HG03280 (cell line): ENCODE results near the gene EPX.
"Not testable (repeated sequence)": the region's sequence is repeated elsewhere in the genome, so short reads cannot be mapped to it uniquely, and the experiment has no call there.

Source experiments
- ATAC-seq: cut with Tn5 transposase; IDR thresholded peaks from one replicate; pipeline ENCODE4 v1.9.1; 2021; ENCODE audit warnings: mild to moderate bottlenecking, moderate library complexity; ENCODE audit not compliant: unreplicated experiment

Gene EPX, protein sequence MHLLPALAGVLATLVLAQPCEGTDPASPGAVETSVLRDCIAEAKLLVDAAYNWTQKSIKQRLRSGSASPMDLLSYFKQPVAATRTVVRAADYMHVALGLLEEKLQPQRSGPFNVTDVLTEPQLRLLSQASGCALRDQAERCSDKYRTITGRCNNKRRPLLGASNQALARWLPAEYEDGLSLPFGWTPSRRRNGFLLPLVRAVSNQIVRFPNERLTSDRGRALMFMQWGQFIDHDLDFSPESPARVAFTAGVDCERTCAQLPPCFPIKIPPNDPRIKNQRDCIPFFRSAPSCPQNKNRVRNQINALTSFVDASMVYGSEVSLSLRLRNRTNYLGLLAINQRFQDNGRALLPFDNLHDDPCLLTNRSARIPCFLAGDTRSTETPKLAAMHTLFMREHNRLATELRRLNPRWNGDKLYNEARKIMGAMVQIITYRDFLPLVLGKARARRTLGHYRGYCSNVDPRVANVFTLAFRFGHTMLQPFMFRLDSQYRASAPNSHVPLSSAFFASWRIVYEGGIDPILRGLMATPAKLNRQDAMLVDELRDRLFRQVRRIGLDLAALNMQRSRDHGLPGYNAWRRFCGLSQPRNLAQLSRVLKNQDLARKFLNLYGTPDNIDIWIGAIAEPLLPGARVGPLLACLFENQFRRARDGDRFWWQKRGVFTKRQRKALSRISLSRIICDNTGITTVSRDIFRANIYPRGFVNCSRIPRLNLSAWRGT

DNA sequence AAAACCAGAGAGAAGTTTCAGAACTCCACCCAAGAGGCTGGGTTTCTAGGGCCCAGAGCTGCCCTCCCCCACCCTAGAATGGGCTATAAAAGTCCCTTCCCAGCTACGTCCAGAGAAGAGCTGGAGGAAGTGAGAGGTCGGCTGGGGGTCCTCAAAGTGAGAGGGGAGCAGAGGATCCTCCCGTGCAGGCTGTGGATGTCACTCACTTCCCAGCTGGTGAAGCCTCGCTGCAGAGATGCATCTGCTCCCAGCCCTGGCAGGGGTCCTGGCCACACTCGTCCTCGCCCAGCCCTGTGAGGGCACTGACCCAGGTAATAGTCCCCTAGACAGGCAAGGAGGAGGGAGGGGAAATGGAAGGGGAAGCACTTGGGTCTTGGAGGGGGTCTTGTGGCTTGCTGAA, at the start of gene EPX:
Gene EPX, plus strand, starts transcription at position 115 of the 400 bp plus-strand sequence. Its CDS starts 121 bp downstream, at position 236.
- ATAC-seq, result no peak

DNA sequence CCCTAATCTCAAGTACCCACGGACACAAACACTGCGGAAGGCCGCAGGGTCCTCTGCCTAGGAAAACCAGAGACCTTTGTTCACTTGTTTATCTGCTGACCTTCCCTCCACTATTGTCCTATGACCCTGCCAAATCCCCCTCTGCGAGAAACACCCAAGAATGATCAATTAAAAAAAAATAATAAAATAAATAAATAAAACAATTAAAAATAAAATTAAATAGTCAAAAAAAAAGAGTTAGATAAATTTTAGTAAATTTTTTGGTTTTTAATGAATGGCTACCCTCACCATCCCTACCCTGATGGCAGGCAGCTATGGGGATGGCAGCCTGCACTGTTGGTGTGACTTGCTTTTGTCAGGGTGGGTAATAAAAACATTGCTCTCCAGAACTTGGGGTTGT, 49.2 kb upstream of the EPX start:
- not testable (repeated sequence) for ATAC-seq

DNA sequence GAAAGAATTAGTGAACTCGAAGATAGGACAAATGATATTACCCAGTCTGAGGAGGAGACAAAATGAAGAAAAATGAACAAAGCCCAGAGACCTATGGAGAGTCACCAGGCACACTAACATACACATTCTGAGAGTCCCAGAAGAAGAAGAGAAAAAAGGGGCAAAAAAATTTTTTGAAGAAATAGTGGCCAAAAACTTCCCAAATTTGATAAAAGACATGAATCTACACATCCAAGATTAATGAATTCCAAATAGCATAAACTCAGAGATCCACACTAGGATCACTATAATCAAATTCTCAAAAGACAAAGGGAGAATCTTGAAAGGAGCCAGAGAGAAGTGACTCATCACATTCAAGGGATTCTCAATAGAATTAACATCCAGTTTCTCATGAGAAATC, 47.7 kb upstream of the EPX start:
- no peak for ATAC-seq

DNA sequence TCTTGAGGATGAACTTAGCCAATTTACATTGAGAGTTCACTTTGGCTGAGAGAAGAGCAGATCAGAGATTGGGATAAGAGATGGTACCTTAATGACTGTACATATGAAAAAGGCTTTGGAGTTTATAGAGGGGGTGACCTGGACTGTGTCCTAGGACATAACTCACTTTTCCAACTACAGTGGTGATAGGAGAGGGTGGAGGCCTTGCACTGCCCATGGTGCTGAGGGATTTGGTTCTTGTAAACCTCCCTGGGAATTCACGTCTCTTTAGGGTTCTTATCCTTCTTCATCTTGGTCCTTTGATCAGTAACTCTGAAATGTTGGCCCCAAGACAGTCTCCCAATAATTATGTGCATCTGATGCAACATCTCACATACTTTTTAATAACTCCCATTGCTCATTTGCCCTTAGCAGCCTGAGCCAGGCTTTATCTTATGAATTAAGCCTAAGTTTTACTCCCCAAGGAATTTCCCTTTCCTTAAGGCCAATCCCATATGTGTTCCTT, 44.5 kb upstream of the EPX start, which contains the start of gene OR4D1:
Gene OR4D1, plus strand, starts transcription at position 455 of the 505 bp plus-strand sequence. CDS start 6,770 bp downstream, outside the sequence.
- no peak for ATAC-seq

DNA sequence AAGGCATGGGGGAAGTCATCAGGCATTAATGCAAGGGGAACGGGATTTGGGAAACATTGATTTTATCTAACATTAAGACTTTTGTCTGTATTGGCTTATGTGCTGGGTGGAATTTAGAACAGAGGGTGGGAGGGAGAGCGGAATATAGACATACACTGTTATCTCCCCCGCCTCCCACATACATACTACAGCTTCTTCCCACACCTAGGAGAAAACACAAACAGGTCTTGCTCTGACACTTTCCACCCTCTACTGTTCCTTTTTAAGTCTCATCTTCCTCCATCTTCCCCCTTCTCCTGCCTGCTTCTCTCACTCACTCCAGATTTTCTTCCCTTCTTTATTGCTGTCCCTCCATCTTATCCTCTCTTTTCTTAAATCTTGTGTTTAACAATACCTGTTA, 43.9 kb upstream of the EPX start:
- no peak for ATAC-seq

DNA sequence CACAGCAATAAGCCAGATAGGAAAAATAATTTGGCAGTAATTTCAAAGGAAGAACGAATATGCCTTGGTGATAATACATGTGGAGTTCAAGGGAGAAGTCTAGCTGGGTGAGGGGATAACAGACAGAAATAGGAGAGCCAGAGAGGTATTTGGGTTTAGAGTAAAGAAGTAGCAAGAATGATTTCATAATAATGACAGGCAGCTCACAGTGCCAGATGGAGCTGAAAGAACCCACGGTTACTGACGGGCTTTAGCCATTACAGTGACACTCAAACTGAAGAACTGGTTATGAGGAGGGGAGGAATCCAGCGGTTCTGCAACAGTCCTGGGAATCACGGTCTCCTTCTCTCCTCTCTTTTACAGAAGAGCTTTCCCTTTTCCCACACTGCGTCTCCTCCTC, 42.1 kb upstream of the EPX start:
- ATAC-seq, result no peak

DNA sequence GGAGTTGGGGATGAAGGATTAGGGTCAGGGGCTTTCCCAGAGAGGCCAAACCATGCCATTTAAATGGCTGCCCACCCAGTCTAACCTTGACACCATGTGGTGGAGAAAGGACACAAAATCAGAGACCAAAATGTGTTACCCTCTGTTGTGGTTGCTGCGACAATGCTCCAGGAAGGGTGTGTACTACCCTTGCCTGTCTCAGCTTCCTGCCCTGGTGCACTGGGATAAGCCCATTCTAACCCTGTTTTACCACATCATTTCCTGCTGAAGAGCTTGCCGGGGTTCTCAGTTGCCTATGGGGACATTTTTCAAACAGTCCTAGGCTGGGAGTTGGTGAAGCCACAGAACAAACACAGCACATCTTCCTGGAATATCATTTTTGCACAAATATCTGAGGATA, 39.5 kb upstream of the EPX start:
- ATAC-seq, result no peak

DNA sequence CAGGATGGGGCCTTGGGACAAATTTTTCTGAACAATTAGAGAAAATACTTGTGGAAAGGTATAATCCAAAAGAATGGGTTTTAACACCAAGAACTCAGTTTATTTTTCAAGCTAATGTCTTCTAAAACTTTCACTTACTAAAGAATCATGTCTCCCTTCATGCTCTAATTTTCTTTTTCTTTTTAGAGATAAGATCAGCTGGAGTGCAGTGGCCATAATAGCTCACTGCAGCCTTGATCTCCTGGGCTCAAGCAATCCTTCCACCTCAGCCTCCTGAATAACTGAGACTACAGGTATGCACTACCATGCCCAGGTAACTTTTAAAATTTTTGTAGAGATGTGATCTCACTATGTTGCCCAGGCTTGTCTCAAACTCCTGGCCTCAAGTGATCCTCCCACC, 38.9 kb upstream of the EPX start:
- ATAC-seq, result no peak

DNA sequence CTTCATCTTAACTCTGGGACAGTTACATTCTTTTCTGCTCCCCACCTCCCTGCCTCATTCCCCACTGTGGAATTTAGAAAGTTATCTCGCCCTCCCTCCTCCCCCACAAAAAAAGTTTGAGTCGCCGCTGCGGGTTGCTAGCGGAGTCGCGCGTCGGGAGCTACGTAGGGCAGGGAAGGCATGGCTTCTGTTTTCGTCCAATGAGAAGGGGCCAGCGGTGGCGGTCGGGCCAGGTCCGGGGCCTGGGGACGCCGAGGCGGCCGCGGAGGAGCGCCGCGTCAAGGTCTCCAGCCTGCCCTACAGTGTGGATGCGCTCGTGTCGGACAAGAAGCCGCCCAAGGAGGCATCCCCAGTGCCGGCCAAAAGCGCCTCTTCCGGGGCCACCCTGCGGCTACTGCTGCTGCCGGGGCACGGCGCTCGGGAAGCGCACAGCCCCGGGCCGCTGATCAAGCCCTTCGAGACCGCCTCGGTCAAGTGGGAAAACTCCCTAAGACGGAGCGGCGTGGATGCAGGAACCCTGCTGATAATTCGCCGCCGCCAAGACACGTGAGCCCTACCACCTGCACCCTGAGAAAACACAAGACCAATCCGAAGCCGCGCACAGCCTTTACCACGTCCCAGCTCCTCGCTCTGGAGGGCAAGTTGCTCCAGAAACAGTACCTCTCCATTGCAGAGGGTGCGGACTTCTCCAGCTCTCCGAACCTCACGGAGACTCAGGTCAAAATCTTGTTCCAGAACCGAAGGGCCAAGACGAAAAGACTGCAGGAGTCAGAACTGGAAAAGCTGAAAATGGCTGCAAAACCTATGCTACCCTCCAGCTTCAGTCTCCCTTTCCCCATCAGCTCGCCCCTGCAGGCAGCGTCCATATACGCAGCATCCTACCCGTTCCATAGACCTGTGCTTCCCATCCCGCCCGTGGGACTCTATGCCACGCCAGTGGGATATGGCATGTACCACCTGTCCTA, 35.4 kb upstream of the EPX start:
- ATAC-seq, result no peak

DNA sequence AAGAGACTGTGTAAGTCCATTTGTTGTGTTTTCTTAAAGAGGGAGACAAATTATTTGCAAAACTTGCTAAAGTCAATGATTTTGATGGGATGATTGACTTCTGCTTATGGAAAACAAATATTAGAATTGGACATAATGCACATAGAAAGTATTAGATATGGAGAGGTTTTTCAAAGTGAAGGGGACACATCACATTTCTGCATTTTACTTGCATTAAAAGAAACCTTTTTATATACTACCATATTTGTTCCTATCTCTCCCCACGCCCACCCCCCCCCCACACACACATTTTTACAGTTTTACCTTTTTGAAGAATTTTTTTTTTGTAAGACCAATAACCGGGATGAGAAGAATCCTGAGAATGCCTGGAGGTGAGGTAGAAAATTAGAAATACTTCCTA, 34.3 kb upstream of the EPX start:
- ATAC-seq, result no peak

DNA sequence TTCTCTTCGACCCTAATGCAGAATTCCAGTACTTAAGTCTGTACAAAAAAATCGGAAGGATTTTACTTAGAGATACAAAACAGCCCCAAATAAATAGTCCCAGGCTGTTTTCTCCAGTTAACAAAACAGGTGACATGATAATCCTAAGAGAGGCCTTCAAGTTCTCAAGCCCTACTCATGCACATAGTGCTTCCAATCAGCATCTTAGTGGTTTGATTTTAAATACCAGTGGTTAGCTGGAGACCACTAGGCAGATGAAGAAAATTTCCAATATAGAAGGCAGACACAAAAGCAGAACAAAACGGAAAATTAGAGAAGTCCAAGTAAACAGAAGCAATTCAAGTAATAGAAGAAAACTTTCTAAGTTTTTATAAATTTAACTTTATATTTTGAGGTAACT, 31.0 kb upstream of the EPX start:
- ATAC-seq, result no peak

DNA sequence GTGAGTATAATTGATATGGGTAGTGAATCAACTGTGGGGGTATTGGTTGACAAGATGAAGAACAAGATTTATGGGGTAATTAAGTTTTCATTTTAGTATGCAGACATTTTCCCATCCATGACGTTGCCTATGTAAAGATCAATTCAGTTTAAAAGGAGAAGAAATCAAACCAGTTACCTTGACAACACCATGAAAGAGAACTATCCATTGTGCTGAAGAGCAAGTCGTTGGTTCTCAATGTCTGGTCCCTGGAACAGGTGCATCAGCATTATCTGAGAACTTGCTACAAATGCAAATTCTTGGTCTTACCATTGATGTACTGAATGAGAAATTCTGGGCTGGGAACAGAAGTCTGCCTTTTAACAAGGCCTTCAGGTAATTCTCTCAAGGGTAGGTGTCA, 26.5 kb upstream of the EPX start:
- ATAC-seq, result no peak

DNA sequence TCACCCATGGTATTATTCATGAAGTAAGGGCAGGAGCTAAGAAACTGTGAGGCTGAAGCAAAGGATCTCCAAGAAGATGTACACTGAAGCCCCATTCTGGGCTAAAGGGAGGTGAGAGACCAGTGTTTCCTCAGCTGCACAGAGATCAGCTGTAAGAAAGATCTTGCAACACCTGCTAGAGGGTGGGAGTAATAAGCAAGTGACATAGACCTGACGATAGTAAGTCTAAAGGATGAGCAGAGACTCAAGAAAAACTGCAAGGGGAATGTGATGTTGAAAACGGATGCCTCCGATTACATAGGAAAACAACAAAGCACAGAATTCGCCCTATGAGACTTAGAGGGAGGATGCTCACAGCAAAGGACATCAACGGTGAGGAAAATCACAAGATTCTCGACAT, 25.8 kb upstream of the EPX start, which contains the start of gene OR4D2:
Gene OR4D2, plus strand, starts transcription at position 301 of the 400 bp plus-strand sequence. CDS start 2,674 bp downstream, outside the sequence.
- ATAC-seq, result no peak

DNA sequence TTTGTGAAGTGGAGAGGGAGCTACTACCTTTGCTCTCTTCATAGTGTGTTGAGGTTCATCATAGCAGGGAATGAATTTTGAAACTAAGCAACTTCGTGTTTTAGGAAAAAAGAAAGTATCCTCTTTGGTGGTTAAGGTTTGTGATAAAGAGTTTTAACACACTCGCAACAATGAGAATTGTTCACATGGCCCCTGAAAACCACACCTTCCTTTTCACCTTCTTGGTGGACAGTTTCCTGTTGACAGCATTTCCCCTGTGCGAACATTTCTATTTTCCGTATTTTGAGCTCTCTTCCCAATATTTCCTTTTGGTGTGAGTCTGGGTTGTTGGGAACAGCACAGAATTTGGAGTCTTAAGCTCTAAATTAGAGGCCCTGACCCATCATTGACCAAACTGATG, 21.9 kb upstream of the EPX start:
- ATAC-seq, result no peak

DNA sequence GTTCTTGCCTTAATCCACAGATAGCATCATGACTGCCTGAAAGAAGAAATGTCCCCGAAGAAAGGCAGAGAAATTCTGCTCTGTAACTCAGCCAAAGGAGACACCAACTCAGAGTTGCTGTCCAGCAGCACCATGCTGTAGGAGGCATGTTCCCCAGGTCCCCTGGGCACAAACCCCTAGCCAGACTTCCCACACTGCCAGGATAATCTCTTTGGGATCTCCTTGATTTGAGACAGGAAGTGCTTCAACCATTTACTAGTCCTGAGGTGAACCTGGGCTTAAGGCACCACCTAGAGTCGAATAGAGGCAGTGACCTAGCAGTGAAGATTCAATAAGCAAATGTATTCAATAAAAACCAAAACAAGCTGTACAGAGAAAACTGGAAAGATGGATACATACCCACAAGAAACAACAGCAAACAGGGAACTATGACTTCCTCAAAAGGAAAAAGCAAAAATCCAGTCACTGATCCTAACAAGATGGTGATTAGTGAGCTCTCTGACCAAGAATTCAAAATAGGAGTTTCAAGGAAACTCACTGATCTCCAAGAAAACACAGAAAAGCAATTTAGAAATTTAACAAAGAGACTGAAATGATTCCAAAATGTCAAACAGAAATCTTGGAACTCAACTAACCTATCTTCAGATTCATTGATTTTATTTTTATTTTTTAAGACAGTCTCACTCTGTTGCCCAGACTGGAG, 20.0 kb upstream of the EPX start:
- ATAC-seq, result no peak

DNA sequence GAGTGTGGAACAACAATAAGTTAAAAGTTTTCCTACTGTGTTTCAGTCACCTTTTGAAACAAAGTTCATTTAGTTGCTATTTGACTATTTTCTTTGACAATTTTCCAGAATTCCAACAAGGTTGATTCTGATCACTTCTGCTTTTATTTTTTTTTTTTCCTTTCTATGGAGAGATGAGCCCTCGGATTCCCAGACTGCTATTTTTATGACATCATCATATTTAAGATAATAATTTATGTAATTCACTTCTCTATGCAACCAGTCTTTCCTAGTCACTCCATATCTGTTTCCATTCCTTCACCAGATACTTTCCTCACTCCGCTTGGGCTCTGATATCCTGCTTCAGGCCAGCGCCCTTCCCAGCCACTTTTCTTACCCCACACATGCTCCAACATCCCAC, 17.7 kb upstream of the EPX start:
- no peak for ATAC-seq

DNA sequence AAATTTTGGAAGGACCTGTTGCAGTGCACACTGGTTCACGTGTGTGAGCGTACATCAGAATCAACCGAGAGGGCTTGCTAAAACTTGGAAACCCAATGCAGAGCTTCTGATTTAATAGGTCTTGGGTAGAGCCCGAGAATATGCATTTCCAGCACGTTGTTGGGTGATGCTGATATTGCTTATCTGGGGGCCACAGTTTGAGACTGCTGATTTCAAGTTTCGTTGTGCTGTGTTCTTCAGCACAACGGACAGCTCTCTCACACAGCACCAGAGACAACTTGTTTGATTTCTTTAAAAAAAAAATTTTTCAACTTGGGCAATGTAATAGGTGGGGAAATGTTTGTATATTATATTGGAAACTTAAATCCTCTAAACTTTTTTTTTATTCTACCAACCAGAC, 16.3 kb upstream of the EPX start:
- ATAC-seq, result no peak

DNA sequence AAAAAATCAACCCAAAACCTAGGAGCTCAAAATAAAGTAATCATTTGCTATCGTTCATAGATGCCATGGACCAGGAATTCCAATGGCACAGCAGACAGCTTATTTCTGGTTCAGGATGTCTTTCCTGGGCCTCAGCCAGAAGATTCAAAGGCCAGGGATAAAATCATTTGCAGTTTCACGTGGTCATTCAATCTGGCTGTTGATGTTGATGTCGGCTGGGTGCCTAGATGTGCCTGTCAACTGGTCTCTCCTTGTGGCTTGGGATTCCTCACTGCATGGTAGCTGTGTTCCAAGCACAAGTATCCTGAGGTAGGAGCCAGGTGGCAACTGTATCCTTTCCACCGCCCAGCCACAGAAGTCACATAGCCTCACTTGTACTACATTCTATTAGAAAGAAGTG, 10.7 kb upstream of the EPX start:
- no peak for ATAC-seq

DNA sequence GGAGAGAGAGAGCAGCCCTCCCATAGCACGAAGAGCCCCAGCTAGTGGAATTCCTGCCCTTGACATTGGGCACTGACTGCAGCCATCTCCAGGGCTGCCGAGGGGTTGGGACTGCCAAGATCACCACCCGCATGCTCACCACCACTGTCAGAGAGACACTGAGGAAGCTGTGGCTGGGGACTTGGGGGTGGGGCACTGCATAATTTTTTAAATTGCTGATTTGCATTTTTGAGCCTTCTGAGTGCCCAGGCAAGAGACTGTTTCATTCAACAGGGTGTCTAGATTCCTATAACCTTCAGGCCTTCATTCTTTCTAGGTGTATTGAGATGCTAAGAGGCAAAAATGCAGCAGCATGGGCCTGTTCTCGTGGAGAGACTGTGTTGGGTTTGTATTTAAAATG, 9.0 kb upstream of the EPX start:
- no peak for ATAC-seq

DNA sequence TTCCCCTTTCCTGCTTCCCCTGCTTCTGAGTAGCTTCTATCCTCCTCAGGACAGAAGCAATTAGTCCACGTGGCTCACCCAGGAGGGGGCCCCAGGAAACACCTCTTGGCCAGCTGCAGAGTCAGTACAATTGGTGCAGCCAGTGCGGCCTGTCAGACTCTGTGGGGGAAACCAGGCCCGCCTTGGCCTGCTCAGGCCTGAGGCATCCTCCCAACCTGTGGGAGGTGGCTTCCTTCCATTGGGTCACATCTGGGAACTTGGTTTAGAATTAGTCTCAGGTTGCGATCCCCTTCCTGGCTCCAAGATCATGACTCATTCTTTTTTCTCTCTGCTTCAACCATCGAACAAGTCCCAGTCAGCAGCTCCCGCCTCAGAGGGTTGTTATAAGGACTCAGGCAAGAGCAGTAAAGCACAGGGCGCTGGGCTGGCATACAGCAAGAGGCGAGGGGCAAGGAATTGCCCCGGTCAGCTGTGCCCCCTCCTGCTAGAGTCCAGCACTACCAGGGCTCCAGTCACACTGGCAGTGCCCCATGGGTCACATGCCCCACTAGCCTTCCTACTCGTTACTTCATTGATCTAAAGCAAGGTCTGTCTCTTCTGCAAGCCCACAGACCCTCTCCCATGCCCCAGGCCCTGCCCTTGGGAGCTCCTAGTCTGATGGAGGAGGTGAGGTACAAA, 8.1 kb upstream of the EPX start:
- no peak for ATAC-seq
